GM19035 (cell line): Measurements from ENCODE around the gene BRMS1L.
"Not testable (repeated sequence)": the region's sequence is repeated elsewhere in the genome, so short reads cannot be mapped to it uniquely, and the experiment has no call there.

Source experiments
- ATAC-seq: cut with Tn5 transposase; IDR thresholded peaks from one replicate; pipeline ENCODE4 v1.9.1; 2021; ENCODE audit not compliant: unreplicated experiment

The BRMS1L gene

DNA sequence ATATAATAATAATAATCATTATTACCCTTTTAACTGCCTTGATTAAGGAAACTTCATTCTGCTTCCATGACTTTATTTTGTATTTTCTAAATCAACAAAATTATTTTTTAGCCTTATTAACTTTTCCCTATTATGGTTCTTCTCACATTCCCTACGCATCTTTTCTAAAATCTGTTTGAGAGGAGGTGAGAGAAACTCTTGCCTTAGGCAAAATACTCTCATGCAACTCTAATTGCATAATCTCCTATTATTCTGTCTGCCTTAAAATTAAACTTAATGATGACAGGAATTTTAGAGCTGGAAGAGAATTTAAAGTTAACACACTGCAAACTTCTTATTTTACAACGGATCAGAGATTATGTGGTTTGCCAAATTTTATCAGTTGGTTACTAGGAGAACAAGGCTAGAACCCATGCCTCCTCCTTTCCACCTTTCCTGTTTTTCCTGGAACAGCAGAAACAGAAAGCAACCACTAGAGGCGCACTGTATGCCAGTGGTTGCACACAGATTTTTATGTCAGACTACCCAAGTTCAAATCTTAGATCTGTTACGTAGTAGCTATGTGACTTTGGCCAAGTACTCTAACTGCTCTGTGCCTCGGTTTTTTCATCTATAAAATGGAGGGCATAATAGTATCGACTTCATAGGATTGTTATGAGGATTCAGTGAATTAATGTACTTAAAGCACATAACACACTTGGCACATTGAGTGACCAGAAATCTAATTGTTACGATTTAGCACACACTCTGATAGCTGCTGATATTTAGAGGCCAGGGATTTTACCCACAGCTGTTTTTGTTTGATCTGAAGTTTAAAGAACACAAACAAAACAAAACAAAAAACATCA is 4.3 kb upstream of the BRMS1L start:
- ATAC-seq = no peak

DNA sequence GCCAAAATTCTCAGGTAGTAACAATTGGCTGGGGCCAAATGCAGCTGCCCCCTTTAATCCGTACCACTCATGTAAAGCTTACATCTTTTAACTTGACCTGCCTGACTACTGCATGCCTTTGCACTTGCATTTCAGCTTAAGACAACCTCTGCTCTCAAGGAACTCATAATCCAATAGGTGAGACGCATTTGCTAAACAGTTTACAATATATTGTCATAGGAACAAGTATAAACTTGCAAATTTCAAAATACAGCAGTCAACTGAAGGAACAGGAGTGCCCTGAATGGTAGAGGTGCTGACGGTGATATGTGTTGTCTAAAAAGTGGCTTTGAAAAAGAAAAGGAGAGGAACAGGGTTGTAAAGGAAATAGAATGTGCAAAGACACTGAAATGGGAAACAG is 3.6 kb upstream of the BRMS1L start:
- no peak for ATAC-seq

DNA sequence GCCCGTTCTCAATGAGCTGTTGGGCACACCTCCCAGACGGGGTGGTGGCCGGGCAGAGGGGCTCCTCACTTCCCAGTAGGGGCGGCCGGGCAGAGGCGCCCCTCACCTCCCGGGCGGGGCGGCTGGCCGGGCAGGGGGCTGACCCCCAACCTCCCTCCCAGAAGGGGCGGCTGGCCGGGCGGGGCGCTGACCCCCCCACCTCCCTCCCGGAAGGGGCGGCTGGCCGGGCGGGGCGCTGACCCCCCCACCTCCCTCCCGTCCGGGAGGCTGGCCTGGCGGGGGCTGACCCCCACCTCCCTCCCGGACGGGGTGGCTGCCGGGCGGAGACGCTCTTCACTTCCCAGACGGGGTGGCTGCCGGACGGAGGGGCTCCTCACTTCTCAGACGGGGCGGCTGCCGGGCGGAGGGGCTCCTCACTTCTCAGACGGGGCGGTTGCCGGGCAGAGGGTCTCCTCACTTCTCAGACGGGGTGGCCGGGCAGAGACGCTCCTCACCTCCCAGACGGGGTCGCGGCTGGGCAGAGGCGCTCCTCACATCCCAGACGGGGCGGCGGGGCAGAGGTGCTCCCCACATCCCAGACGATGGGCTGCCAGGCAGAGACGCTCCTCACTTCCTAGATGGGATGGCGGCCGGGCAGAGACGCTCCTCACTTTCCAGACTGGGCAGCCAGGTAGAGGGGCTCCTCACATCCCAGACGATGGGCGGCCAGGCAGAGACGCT is 1.5 kb upstream of the BRMS1L start:
- not testable (repeated sequence) for ATAC-seq

DNA sequence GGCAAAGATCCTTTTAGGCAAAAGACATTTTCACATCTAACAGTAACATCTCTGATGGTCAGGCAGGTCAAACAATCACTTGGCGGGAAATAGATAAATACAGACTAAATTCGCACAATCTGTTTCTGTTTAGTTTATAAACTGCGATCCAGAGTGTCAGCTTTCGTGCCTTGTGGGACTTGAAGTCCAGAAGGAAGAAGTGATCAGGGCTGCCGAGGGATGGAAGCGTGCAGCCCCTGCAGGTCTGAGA is 245 bp upstream of the BRMS1L start:
- no peak for ATAC-seq

DNA sequence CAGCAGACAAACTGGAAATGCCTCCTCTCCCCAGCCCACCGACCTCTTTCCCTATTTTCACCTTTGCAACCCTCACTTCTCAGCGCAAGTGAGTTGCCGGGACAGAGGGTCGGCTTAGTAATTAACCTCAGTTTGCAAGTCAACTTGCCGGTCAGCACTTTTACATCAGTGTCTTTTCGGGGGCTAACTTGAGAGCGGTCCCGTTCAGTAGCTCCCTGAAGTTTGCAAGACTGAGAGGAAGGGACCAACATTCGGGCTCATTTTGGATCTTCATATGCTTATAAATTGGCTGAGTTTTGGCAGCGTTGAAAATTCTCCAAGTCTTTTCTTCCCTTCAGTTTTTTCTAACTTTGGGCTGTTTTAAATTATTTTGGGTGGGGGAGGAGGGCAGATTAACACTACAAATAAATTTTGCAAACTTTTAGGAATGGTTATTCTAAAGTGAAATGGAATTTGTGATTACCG is 846 bp downstream of the BRMS1L start:
- ATAC-seq = no peak

DNA sequence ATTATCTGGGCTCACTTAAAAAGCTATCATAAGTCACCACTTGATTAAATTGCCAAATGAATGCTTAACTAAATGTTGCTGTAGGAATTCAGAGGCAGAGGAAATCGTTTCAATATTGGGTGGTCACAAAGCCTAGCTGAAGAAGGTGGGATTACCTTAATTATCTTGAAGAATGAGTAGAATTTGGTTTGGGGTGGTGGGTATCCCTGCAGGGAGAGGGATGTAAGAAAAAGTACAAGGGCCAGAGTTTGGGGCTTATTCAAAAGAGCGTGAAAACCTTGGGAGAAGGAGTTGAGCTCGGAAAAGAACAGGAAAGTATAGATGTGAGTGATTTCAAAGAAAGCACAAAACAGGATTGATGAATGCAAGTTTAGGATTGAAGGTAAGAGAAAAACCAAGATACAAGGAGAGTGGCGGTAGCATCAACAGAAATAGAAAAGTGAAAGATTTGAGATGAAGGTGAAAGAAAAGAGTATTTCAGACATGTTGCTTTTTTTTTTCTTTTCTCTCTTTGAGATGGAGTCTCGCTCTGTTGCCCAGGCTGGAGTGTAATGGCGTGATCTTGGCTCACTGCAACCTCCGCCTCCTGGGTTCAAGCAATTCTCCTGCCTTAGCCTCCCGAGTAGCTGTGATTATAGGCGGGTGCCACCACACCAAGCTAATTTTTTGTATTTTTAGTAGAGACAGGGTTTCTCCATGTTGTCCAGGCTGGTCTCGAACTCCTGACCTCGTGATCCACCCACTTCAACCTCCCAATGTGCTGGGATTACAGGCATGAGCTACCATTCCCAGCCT is 1.7 kb downstream of the BRMS1L start:
- no peak for ATAC-seq

DNA sequence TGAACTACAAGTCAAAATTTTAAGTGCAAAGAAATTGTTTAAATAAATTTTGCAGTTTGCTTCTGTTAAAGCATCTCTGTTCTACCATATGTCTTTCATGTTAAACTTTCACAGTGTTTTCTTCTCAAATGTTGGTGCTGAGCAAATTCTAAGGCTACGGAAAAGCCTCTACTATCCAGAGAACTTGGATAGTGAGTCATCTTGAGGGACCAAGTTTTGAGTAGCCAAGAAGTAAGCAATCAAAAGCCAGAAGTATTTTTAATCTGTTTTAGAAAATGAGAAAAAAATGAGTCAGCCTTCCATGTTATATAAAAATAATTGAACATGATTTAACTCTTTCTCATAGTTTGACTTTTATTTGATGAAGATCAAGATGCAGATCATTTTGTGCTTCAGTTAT is 3.3 kb downstream of the BRMS1L start:
- ATAC-seq = no peak

DNA sequence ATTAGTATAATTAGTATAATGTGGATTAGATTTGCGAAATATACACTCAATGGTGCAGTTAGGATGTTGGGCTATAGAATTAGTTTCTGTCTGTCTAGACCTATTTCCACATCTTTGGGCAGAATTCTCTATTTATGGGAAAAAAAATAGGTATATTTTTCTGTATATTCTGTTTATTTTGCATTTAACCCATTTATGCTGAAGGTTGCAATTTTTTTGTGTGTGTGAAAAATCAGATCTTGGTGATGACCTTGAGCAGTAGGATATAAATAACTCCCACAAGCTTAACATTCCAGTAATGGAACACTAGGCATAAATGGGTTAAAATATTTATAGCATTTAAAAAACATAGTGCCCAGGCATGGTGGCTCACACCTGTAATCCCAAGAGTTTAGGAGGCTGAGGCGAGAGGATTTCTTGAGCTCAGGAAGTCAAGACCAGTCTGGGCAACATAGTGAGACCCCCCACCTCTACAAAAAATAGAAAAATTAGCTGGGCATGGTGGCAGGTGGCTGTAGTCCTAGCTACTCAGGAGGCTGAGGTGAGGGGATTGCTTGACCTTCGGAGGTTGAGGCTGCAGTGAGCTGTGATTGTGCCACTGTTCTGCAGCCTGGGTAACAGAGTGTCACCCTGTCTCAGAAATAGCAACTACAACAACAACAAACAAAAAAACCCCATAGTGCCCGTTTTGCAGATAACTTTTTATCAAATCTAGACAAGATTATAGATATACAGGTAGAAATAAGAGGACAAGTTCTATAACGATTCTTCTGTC is 9.3 kb downstream of the BRMS1L start:
- no peak for ATAC-seq

DNA sequence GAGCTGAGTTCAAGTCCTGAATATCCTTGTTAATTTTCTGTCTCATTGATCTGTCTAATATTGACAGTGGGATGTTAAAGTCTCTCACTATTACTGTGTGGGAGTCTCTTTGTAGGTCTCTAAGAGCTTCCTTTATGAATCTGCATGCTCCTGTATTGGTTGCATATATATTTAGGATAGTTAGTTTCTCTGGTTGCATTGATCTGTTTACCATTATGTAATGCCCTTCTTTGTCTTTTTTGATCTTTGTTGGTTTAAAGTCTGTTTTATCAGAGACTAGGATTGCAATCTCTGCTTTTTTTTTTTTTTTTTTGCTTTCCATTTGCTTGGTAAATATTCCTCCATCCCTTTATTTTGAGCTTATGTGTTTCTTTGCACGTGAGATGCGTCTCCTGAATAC is 15.6 kb downstream of the BRMS1L start:
- not testable (repeated sequence) for ATAC-seq

DNA sequence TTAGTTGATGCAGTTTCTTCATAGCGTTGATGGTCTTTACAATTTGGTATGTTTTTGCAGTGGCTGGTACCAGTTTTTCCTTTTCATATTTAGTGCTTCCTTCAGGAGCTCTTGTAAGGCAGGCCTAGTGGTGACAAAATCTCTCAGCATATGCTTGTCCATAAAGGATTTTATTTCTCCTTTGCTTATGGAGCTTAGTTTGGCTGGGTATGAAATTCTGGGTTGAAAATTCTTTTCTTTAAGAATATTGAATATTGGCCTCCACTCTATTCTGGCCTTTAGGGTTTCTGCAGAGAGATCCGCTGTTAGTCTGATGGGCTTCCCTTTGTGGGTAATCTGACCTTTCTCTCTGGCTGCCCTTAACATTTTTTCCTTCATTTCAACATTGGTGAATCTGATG is 16.1 kb downstream of the BRMS1L start:
- ATAC-seq = not testable (repeated sequence)

DNA sequence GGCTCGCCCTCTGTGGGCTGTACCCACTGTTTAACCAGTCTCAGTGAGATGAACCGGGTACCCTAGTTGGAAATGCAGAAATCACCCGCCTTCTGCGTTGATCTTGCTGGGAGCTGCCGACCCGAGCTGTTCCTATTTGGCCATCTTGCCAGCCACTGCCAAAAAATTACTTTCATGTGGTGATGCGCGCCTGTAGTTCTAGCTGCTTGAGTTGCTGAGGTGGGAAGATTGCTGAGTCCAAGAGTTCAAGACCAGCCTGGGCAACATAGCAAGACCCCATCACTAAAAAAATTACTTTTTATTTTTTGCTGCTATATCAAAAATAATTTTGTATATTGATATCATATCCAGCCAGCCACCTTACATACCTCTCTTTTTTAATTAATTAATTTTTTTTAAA is 18.4 kb downstream of the BRMS1L start:
- ATAC-seq = no peak

DNA sequence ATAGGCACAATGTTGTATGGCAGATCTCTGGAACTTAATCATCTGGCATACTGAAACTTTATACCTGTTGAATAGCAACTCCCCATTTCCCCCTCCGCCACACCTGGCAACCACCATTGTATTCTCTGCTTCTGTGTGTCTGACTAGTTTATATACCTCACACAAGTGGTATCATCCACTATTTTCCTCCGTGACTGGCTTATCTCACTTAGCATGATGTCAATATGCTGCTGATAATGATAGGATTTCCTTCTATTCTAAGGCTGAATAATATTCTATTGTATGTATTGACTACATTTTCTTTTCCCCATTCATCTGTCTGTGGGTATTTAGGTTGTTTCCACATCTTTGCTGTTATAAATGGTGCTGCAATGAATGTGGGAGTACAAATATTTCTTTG is 21.5 kb downstream of the BRMS1L start:
- no peak for ATAC-seq

DNA sequence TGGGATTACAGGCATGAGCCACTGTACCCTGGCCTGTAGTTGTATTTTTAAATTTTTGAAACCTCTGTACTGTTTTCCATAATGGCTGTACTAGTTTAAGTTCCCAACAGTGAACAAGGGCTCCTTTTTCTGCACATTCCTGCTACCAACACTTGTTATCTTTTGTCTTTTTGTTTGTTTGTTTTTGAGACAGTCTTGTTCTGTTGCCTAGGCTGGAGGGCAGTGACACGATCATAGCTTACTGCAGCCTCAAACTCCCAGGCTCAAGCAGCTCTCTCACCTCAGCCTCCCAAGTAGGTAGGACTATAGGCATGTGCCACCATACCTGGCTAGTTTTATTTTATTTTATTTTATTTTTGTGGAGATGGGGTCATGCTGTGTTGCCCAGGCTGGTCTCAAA is 23.0 kb downstream of the BRMS1L start:
- no peak for ATAC-seq

DNA sequence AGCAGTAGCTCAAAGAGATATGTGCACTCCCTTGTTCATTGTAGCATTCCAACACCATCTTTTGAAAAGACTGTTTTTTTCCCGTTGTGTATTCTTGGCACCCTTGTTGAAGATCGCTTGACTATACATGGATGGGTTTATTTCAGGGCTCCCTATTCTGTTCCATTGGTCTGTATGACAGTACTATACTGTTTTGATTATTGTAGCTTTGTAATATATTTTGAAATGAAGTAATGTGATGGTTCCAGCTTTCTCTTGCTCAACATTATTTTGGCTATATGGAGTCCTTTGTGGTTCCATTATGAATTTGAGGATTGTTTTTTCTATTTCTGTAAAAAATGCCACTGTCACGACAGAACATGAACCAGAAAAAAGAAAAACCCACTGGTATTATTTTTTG is 25.7 kb downstream of the BRMS1L start:
- ATAC-seq = no peak

DNA sequence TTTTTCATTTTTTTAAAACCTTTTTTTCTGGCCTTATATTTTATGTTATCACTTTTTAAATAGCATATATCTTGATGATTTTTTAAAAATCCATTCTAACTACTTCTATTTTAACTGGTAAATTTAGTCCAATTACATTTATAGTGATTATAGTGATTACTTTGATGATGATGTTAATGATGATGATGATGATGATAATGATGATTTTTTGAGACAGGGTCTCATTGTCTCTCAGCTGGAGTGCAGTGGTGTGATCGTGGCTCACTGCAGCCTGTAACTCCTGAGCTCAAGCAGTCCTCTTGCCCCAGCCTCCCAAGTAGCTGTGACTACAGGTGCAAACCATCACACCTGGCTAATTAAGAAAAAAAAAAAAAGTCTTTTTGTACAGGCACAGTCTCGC is 27.1 kb downstream of the BRMS1L start:
- ATAC-seq = no peak

DNA sequence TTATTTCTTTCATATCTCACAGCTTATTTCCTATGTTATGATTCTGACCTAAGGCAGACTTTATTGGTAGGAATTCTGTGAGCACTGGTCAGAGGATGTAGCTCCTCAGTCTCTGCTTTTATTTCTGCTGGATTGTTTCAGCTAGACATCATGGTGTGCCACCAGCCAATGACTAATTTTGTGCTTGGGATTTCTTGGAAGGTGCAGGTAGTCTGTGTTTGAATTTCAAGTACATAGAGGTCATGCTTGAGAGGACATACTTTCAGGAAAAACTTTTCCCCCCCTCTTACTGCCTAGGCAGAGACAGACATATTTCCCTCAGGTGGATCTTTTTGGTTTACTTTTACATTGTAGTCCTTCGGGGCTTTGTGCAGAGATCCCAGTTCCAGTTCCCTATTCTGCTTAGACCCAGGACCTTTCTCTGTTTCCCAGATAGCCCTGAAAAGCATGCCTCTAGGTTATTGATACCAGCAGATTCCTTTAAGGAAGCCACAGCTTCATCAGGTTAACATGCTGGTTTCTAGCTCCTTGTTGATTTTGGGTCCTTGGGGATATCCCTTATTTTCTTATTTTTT is 28.6 kb downstream of the BRMS1L start:
- ATAC-seq = no peak

DNA sequence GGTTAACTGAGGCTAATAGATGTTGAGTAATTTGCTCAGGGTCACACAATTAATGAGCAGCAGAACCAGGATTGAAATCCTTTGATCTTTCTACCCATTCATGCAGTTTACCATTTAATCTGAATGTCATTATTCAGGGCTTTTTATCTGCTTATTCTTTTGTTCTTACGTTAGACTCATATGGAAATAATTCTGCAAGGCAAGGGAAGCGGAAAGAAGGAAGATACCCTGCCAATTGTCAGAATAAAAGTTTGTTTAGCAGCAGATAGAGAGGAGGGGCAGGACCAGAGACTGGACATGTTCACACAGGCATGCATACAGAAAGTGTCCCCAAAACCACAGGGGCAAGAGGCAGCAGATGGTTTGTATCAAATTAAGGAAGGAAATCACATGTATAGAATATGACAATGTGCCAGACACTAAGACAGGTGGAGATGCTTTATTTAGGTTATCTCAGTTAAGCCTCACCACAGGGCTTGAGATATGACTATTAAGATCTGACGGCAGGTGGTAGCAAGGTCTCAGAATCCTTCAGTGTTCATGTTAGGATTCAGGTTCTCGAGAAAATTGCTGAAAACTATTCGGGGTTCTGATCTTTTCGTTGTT is 29.8 kb downstream of the BRMS1L start:
- ATAC-seq = peak; percentile 97

DNA sequence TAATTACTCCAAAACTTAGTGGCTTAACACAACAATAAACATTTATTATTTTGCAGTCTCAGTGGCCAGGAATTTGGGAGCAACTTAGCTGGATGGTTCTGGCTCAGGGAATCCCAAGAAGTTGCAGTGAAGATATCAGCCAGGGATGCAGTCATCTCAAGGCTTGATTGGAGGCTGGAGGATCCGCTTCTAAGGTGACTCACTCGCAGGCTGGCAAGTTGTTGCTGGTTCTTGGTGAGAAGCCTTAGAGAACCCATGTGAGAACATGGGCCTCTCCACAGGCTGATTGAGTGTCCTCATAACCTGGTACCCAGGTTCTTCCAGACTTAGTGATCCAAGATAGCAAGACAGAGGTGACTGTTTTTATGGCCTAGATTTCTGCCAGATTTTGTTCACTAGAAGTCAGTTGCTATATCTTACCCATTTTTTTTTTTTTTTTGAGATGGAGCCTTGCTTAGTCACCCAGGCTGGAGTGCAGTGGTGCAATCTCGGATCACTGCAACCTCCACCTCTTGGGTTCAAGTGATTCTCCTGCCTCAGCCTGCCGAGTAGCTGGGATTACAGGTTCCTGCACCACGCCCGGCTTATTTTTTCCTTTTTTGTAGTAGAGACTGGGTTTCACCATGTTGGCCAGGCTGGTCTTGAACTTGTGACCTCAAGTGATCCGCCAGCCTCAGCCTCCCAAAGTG is 32.5 kb downstream of the BRMS1L start:
- ATAC-seq = no peak

DNA sequence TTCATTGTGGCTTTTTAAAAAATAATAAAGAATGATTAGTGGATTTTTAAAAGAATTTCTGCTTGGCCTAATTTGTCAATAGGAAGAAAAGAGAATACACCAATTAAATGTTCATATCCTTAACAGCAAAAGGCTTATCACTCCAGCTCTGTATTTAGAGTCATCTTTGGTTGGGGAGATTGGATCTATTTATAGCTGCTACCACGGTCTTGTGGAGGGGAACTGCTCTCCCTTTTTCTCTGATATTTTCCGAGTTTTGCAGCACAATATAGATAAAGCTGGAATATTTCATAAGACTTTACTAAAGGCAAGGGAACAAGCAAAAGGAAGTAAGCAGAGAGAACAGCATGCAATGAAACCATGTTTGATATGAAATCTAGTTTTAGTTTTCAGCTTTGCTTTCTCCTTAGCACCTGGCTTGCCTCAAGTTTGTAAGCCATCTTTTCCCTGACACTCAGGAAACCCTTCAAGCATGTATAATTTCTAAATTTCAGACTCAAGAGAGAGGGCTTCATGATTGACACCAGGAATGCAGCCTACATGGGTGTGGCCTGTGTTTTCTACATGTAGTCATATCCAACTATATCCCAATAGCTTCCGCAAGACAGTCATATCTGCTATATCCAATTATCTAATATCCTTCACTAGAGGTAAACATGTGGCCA is 35.2 kb downstream of the BRMS1L start:
- peak; percentile 56 for ATAC-seq
